CD14-positive monocyte (primary cell): ENCODE results near the gene UBE2O. TPM values are rescaled to one million over a fixed set of nuclear protein-coding genes. Genes with fewer than 3 reads are reported as not detected.
A peak's percentile ranks its signal among the peaks of the same experiment; 100 is the strongest.

Source experiments
- DNase-seq, 3 donors: peaks; one replicate each; pipeline ENCODE4 v3.0.0-alpha.2; 2011 to 2022
- H2AFZ ChIP-seq: 2 replicates; pipeline ENCODE4 v1.6.0; 2012; ENCODE audit warnings: mild to moderate bottlenecking, low read depth, low read length, inconsistent platforms; ENCODE audit not compliant: insufficient read depth, poor library complexity, severe bottlenecking
- H3K27ac ChIP-seq, 2 donors: 1 replicate in 1 of 2; 2 replicates in 1 of 2; pipeline ENCODE4 v1.5.1; 2012 to 2013; ENCODE audit warnings: low read length in 2 of 2, control low read depth in 1 of 2, inconsistent platforms in 1 of 2, low read depth in 1 of 2, mild to moderate bottlenecking in 1 of 2
- H3K27me3 ChIP-seq, 2 donors: one replicate each; pipeline versions ENCODE4 v1.6.0 to v1.6.1; 2011 to 2013; ENCODE audit warnings: low read length in 2 of 2; ENCODE audit not compliant: control insufficient read depth in 2 of 2, insufficient read depth in 2 of 2
- H3K36me3 ChIP-seq, 2 donors: replicated peaks in 1 of 2; 1 replicate in 1 of 2; 2 replicates in 1 of 2; pipeline versions ENCODE4 v1.5.1 to v1.6.1; 2012 to 2013; ENCODE audit warnings: low read length in 2 of 2, control low read depth in 1 of 2, inconsistent platforms in 1 of 2, mild to moderate bottlenecking in 1 of 2; ENCODE audit not compliant: insufficient read depth in 2 of 2, control insufficient read depth in 1 of 2
- H3K4me1 ChIP-seq, 2 donors: 1 replicate in 1 of 2; 2 replicates in 1 of 2; pipeline versions ENCODE4 v1.5.1 to v1.6.1; 2012 to 2013; ENCODE audit warnings: low read length in 2 of 2, control low read depth in 1 of 2, inconsistent platforms in 1 of 2, mild to moderate bottlenecking in 1 of 2, moderate library complexity in 1 of 2; ENCODE audit not compliant: insufficient read depth in 2 of 2, control insufficient read depth in 1 of 2
- H3K4me2 ChIP-seq: replicated peaks from 2 replicates; pipeline ENCODE3; 2012; ENCODE audit warnings: low read length, moderate library complexity, mild to moderate bottlenecking; ENCODE audit not compliant: poor library complexity, severe bottlenecking; ENCODE audit errors: extremely low read depth
- H3K4me3 ChIP-seq, 3 experiments: fragments of 200-600 bp in 1 of 3; sonication (generic) in 1 of 3; replicated peaks in 1 of 3; 1 replicate in 2 of 3; 2 replicates in 1 of 3; pipeline ENCODE4 v1.5.1; 2011 to 2013; ENCODE audit warnings: low read length in 3 of 3, mild to moderate bottlenecking in 3 of 3, control low read depth in 2 of 3, low read depth in 2 of 3, inconsistent platforms in 1 of 3, moderate library complexity in 1 of 3
- H3K79me2 ChIP-seq: 2 replicates; pipeline ENCODE4 v1.6.0; 2012; ENCODE audit warnings: mild to moderate bottlenecking, control low read depth, inconsistent platforms, low read length, moderate library complexity; ENCODE audit not compliant: insufficient read depth
- H3K9ac ChIP-seq: 2 replicates; pipeline ENCODE4 v1.6.0; 2017; ENCODE audit warnings: low read length, mild to moderate bottlenecking; ENCODE audit not compliant: insufficient read depth, poor library complexity, severe bottlenecking
- H3K9me3 ChIP-seq, 2 donors: replicated peaks in 1 of 2; 1 replicate in 1 of 2; 2 replicates in 1 of 2; pipeline versions ENCODE4 v1.5.1 to v1.6.1; 2012 to 2013; ENCODE audit warnings: low read length in 2 of 2, control low read depth in 1 of 2; ENCODE audit not compliant: control insufficient read depth in 1 of 2, insufficient read depth in 1 of 2
- H4K20me1 ChIP-seq: 2 replicates; pipeline ENCODE4 v1.6.0; 2012; ENCODE audit warnings: mild to moderate bottlenecking, low read length, control low read depth, moderate library complexity; ENCODE audit not compliant: insufficient read depth
- H3K27ac Mint-ChIP-seq, 7 donors: one replicate each; pipeline ENCODE4 v1.8.0; 2020; ENCODE audit warnings: mild to moderate bottlenecking in 7 of 7, mixed read lengths in 7 of 7, moderate library complexity in 6 of 7, inconsistent platforms in 2 of 7
- H3K27me3 Mint-ChIP-seq, 3 donors: one replicate each; pipeline ENCODE4 v1.8.0; 2021 to 2022; ENCODE audit warnings: low read depth in 3 of 3, mild to moderate bottlenecking in 3 of 3, mixed read lengths in 3 of 3, moderate library complexity in 3 of 3, inconsistent platforms in 1 of 3
- H3K36me3 Mint-ChIP-seq, 2 donors: one replicate each; pipeline ENCODE4 v1.8.0; 2020; ENCODE audit warnings: mixed read lengths in 2 of 2, inconsistent platforms in 1 of 2, mild to moderate bottlenecking in 1 of 2
- H3K4me1 Mint-ChIP-seq: one replicate; pipeline ENCODE4 v1.8.0; 2020; ENCODE audit warnings: mild to moderate bottlenecking, mixed read lengths
- H3K4me3 Mint-ChIP-seq, 2 donors: one replicate each; pipeline ENCODE4 v1.8.0; 2020; ENCODE audit warnings: mild to moderate bottlenecking in 2 of 2, mixed read lengths in 2 of 2, moderate library complexity in 1 of 2
- H3K9me3 Mint-ChIP-seq, 7 donors: one replicate each; pipeline ENCODE4 v1.8.0; 2020 to 2022; ENCODE audit warnings: mixed read lengths in 7 of 7, mild to moderate bottlenecking in 6 of 7, moderate library complexity in 6 of 7, inconsistent platforms in 2 of 7
- CTCF ChIP-seq: fragments of 200-600 bp; IDR thresholded peaks from one replicate; pipeline ENCODE4 v1.8.0; 2022; ENCODE audit warnings: antibody characterized with exemption, mild to moderate bottlenecking
- WGBS: methylation state at CpG from one replicate; pipeline ENCODE4 v1.1.5; 2013; ENCODE audit warnings: missing lambda C conversion rate; ENCODE audit not compliant: insufficient coverage; 5-methylcytosine and 5-hydroxymethylcytosine counted together
- intact Hi-C, 2 donors: fragments of 100-400 bp; cut with micrococcal nuclease; formaldehyde crosslinking; loops; one replicate each; pipeline versions ENCODE4 v1.15.0 to v1.15.1; 2023
- polyA plus RNA-seq, 3 donors: library from polyadenylated mRNA; depleted of rRNA in 1 of 3; unstranded in 2 of 3; stranded (reverse) in 1 of 3; fragments of 300-500 nt in 2 of 3; fragments of >200 nt in 1 of 3; fragmentation: Illumina TruSeq in 2 of 3; gene quantifications; 1 replicate in 2 of 3; 2 replicates in 1 of 3; pipeline ENCODE4 v1.2.3, GENCODE V29; 2012 to 2021

Gene UBE2O
- polyA plus RNA-seq, 3 donors = 1.3 to 15.1 (median 4.5) TPM

- peaks cover 0 to 2% (median 0%) of the 10 kb centered on the region in 7 donors for H3K9me3 Mint-ChIP-seq
- Histone ChIP-seq H3K27ac (no peak overlapping the region), H3K36me3 (peaks cover 38 to 51% of the 10 kb centered on the region in 2 donors), H4K20me1 (peaks cover 57% of the 10 kb centered on the region), H3K4me1 (peaks cover 16 to 22% of the 10 kb centered on the region in 2 donors), H3K4me2 (peak overlapping the region; percentile 40), H2AFZ (no peak overlapping the region), H3K9me3 (no peaks in the 10 kb centered on the region), H3K27me3 (no peaks in the 10 kb centered on the region), H3K79me2 (peaks cover 10% of the 10 kb centered on the region), H3K4me3 (no peak overlapping the region), H3K9ac (no peak overlapping the region)
- TF ChIP-seq CTCF = no peak
- intact Hi-C loops = loop anchor here in 1 of 2 donors (10.0 kb wide), 1 partner anchor 281 kb away; no protein-coding TSS in a partner anchor
- DNase-seq = peak; percentile 74 to 83 (median 75)
- H3K27ac Mint-ChIP-seq = peak overlapping the region in 6 of 7 donors; percentile 41 to 77 (median 57)
- peaks cover 3 to 5% (median 4%) of the 10 kb centered on the region in 3 donors for H3K27me3 Mint-ChIP-seq
- H3K36me3 Mint-ChIP-seq = peaks cover 52 to 57% of the 10 kb centered on the region in 2 donors
- WGBS = 52% methylated on average over 13 of the region's 16 CpGs
- H3K4me3 Mint-ChIP-seq = peak overlapping the region; percentile 49 to 80
- peaks cover 32% of the 10 kb centered on the region for H3K4me1 Mint-ChIP-seq
Measured at GRCh38 chr17:76405967-76406647, 46.8 kb downstream of the UBE2O start.

GRCh38 chr17:76405607-76405966, 47.4 kb downstream of the UBE2O start:
- Histone ChIP-seq H3K9ac (no peak overlapping the region), H3K79me2 (peaks cover 10% of the 10 kb centered on the region), H3K4me2 (no peak overlapping the region), H2AFZ (no peak overlapping the region), H3K36me3 (peaks cover 43 to 55% of the 10 kb centered on the region in 2 donors), H4K20me1 (peaks cover 57% of the 10 kb centered on the region), H3K4me3 (no peak overlapping the region), H3K27ac (no peak overlapping the region), H3K9me3 (no peaks in the 10 kb centered on the region), H3K27me3 (no peaks in the 10 kb centered on the region), H3K4me1 (peaks cover 16 to 22% of the 10 kb centered on the region in 2 donors)
- Mint-ChIP-seq H3K9me3 (peaks cover 0 to 2% (median 0%) of the 10 kb centered on the region in 7 donors), H3K27me3 (peaks cover 3 to 5% (median 4%) of the 10 kb centered on the region in 3 donors), H3K36me3 (peaks cover 55 to 57% of the 10 kb centered on the region in 2 donors), H3K4me3 (no peak overlapping the region), H3K27ac (peak overlapping the region in 1 of 7 donors; percentile 7), H3K4me1 (peaks cover 32% of the 10 kb centered on the region)
- intact Hi-C loops = loop anchor here in 1 of 2 donors (10.0 kb wide), 1 partner anchor 281 kb away; no protein-coding TSS in a partner anchor
- TF ChIP-seq CTCF = no peak
- DNase-seq = no peak
- 100% methylated on average over 6 of the region's 9 CpGs for WGBS
